SK-N-SH treated with all-trans-retinoic acid at 6 μM for 48 hours (cell line): Measurements from ENCODE around the gene NRF1.

ENCODE experiments used
- ATAC-seq: fragments of 200-7000 bp; cut with Tn5 transposase; 3 replicates; pipeline ENCODE4 v1.9.1; 2020; ENCODE audit warnings: mild to moderate bottlenecking, moderate library complexity
- CSDC2 ChIP-seq: fragments of 250-450 bp; sonication (Bioruptor Pico); IDR thresholded peaks from 2 replicates; pipeline ENCODE4 v1.5.0; 2020; ENCODE audit warnings: mild to moderate bottlenecking, moderate library complexity
- ESRRG ChIP-seq: fragments of 250-450 bp; sonication (Bioruptor Pico); IDR thresholded peaks from 2 replicates; pipeline ENCODE4 v1.6.1; 2021; ENCODE audit warnings: mild to moderate bottlenecking
- ISL1 ChIP-seq: fragments of 250-450 bp; sonication (Bioruptor Pico); IDR thresholded peaks from 2 replicates; pipeline ENCODE4 v2.1.2; 2022; ENCODE audit warnings: mild to moderate bottlenecking, moderate library complexity
- OSR1 ChIP-seq: fragments of 250-450 bp; sonication (Bioruptor Pico); IDR thresholded peaks from 2 replicates; pipeline ENCODE4 v1.8.0; 2022; ENCODE audit warnings: moderate library complexity, mild to moderate bottlenecking, inconsistent platforms
- PPARA ChIP-seq: fragments of 250-450 bp; sonication (Bioruptor Pico); IDR thresholded peaks from 2 replicates; pipeline ENCODE4 v1.5.0; 2020; ENCODE audit warnings: mild to moderate bottlenecking, borderline replicate concordance
- RARB ChIP-seq: fragments of 250-450 bp; sonication (Bioruptor Pico); IDR thresholded peaks from 2 replicates; pipeline ENCODE4 v1.8.0; 2021; ENCODE audit warnings: mild to moderate bottlenecking, moderate library complexity
- ZC3H10 ChIP-seq: fragments of 250-450 bp; sonication (Bioruptor Pico); IDR thresholded peaks from 2 replicates; pipeline ENCODE4 v1.5.1; 2021; ENCODE audit warnings: mild to moderate bottlenecking, moderate library complexity
- ZFP3 ChIP-seq: fragments of 250-450 bp; sonication (Bioruptor Pico); IDR thresholded peaks from 2 replicates; pipeline ENCODE4 v1.5.0; 2020; ENCODE audit warnings: mild to moderate bottlenecking, moderate library complexity
- ZNF565 ChIP-seq: fragments of 450-650 bp; formaldehyde crosslinking; conservative IDR thresholded peaks from 2 replicates; pipeline ENCODE4 v1.5.0; 2020; ENCODE audit warnings: low read depth, mild to moderate bottlenecking, moderate library complexity
- ZNF8 ChIP-seq: fragments of 450-650 bp; formaldehyde crosslinking; IDR thresholded peaks from 2 replicates; pipeline ENCODE4 v1.5.0; 2020; ENCODE audit warnings: mild to moderate bottlenecking, moderate library complexity
- TF ChIP-seq, protein P1 (sequence below): fragments of 250-450 bp; sonication (Bioruptor Pico); IDR thresholded peaks from 2 replicates; pipeline ENCODE4 v1.8.0; 2020; ENCODE audit warnings: mild to moderate bottlenecking, moderate library complexity, borderline replicate concordance
- TF ChIP-seq, protein P2 (sequence below): fragments of 250-450 bp; sonication (Bioruptor Pico); IDR thresholded peaks from 2 replicates; pipeline ENCODE4 v1.8.0; 2021; ENCODE audit warnings: low read depth, mild to moderate bottlenecking, moderate library complexity, borderline replicate concordance
- TF ChIP-seq, protein P3 (sequence below): fragments of 250-450 bp; sonication (Bioruptor Pico); IDR thresholded peaks from 2 replicates; pipeline ENCODE4 v1.5.0; 2020; ENCODE audit warnings: mild to moderate bottlenecking, moderate library complexity
- TF ChIP-seq, protein P4 (sequence below): fragments of 250-450 bp; sonication (Bioruptor Pico); IDR thresholded peaks from 2 replicates; pipeline ENCODE4 v1.5.1; 2021; ENCODE audit warnings: mild to moderate bottlenecking, moderate library complexity

Gene NRF1

DNA sequence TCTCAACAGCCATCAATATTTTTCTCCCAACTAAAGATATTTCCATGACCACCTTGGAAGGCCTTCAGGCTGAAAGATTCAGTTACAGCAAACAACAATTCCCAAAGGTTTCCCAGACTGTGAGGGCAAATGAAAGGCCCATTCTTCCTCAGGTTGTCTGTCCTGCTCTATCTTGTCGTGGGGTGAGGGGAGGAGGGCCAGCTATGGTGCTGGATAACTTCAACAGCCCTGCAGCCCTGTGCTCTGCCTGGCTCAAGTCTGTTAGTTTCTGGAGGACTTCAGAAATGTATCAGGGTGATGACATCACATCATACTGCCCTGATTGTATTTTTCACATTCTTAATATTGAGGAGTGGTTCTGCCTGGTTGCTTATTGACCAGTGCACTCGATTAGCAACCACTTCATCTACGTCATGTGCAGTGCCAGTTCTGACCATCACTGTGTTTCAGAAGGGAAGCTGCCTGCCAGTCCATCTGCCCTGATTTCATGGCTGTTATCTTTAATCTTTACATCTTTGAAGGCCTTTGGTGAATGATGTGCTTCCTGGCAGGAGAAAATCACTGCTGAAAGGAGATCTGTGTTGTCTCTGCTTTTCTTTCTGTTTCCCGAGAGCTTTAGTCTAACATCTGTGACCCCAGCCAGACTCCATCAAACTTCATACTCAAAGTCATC is 135.5 kb downstream of the NRF1 start (continued):
- TF ChIP-seq, protein P1, sequence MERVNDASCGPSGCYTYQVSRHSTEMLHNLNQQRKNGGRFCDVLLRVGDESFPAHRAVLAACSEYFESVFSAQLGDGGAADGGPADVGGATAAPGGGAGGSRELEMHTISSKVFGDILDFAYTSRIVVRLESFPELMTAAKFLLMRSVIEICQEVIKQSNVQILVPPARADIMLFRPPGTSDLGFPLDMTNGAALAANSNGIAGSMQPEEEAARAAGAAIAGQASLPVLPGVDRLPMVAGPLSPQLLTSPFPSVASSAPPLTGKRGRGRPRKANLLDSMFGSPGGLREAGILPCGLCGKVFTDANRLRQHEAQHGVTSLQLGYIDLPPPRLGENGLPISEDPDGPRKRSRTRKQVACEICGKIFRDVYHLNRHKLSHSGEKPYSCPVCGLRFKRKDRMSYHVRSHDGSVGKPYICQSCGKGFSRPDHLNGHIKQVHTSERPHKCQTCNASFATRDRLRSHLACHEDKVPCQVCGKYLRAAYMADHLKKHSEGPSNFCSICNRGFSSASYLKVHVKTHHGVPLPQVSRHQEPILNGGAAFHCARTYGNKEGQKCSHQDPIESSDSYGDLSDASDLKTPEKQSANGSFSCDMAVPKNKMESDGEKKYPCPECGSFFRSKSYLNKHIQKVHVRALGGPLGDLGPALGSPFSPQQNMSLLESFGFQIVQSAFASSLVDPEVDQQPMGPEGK (CRISPR knock-in tag), result no peak
- TF ChIP-seq, protein P2, sequence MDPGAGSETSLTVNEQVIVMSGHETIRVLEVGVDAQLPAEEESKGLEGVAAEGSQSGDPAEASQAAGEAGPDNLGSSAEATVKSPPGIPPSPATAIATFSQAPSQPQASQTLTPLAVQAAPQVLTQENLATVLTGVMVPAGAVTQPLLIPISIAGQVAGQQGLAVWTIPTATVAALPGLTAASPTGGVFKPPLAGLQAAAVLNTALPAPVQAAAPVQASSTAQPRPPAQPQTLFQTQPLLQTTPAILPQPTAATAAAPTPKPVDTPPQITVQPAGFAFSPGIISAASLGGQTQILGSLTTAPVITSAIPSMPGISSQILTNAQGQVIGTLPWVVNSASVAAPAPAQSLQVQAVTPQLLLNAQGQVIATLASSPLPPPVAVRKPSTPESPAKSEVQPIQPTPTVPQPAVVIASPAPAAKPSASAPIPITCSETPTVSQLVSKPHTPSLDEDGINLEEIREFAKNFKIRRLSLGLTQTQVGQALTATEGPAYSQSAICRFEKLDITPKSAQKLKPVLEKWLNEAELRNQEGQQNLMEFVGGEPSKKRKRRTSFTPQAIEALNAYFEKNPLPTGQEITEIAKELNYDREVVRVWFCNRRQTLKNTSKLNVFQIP (CRISPR knock-in tag), result no peak; the same call in 1 of the 2 replicates
- TF ChIP-seq ESRRG (CRISPR knock-in tag) (0 out of 2 replicates have a peak, but pooled peaks have one; percentile 52), PPARA (CRISPR knock-in tag) (0 out of 2 replicates have a peak, but pooled peaks have one; percentile 34)

DNA sequence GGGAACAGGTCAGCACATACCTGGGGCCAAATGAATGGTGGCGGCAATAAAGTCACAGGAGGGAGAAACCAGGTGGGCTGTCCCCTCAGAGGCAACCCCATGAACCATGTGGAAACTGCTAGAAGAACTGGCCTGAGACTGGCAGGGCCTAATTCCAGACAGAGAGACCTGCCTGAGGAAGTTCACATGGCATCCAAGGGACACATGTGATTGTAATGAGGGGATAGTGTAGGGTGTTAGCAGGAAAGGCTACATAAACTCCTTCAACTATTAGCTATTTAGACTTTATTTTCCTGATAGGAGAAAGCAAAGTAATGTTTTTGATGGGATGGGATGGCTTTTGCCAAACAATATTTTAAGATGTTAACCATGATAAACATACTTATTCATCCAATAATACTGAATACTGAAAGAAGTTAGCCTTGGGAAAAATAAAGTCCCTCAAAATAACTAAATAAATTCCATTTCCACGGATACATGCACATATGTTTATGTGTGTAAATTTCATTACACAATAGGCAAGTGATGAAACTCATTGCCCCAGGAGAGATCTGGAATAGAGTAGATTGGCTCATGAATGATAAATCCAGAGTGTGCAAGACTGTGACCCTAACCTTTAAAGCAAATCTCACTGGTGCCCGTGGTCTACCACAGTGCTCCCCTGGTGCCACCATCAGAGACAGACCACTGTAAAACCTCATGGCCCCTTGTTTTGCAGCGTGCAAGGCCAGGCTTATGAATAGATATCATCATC is 137.0 kb downstream of the NRF1 start:
- ATAC-seq, result no peak
- TF ChIP-seq ZC3H10 (no peak), CSDC2 (CRISPR knock-in tag) (no peak)
- TF ChIP-seq, protein P3, sequence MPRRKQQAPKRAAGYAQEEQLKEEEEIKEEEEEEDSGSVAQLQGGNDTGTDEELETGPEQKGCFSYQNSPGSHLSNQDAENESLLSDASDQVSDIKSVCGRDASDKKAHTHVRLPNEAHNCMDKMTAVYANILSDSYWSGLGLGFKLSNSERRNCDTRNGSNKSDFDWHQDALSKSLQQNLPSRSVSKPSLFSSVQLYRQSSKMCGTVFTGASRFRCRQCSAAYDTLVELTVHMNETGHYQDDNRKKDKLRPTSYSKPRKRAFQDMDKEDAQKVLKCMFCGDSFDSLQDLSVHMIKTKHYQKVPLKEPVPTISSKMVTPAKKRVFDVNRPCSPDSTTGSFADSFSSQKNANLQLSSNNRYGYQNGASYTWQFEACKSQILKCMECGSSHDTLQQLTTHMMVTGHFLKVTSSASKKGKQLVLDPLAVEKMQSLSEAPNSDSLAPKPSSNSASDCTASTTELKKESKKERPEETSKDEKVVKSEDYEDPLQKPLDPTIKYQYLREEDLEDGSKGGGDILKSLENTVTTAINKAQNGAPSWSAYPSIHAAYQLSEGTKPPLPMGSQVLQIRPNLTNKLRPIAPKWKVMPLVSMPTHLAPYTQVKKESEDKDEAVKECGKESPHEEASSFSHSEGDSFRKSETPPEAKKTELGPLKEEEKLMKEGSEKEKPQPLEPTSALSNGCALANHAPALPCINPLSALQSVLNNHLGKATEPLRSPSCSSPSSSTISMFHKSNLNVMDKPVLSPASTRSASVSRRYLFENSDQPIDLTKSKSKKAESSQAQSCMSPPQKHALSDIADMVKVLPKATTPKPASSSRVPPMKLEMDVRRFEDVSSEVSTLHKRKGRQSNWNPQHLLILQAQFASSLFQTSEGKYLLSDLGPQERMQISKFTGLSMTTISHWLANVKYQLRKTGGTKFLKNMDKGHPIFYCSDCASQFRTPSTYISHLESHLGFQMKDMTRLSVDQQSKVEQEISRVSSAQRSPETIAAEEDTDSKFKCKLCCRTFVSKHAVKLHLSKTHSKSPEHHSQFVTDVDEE (CRISPR knock-in tag), result peak; percentile 44; the same call in 1 of the 2 replicates

DNA sequence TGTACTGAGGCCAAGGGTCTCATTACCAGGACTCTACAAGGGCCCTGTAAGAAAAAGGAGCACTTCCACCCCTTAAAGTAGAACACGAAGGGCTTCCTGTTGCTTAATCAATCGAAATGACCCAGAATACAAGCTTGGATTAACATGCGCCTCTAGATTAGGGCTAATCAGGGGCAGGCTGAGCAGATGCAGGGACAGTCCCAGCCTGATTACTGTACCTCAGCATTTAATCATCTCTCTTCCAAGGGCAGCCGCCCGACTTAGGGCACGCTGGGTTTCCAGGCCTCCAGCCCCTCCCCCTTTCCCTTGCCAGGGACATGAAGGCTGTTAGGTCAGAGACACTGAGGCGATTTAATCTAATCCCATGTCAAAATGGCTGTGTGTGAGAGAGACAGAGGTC is 138.6 kb downstream of the NRF1 start:
- TF ChIP-seq ESRRG (CRISPR knock-in tag) (no peak), OSR1 (CRISPR knock-in tag) (no peak), ZNF8 (CRISPR knock-in tag) (no peak), RARB (CRISPR knock-in tag) (no peak), ISL1 (CRISPR knock-in tag) (no peak), ZNF565 (no peak), ZFP3 (no peak)
- TF ChIP-seq, protein P1 (CRISPR knock-in tag), result no peak
- TF ChIP-seq, protein P4, sequence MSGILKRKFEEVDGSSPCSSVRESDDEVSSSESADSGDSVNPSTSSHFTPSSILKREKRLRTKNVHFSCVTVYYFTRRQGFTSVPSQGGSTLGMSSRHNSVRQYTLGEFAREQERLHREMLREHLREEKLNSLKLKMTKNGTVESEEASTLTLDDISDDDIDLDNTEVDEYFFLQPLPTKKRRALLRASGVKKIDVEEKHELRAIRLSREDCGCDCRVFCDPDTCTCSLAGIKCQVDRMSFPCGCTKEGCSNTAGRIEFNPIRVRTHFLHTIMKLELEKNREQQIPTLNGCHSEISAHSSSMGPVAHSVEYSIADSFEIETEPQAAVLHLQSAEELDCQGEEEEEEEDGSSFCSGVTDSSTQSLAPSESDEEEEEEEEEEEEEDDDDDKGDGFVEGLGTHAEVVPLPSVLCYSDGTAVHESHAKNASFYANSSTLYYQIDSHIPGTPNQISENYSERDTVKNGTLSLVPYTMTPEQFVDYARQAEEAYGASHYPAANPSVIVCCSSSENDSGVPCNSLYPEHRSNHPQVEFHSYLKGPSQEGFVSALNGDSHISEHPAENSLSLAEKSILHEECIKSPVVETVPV, result no peak
- TF ChIP-seq, protein P2 (CRISPR knock-in tag), result no peak
- ATAC-seq, result no peak
